SK-N-MC (cell line): Measurements from ENCODE around the gene MROH7.

ENCODE experiments used
- DNase-seq: peaks from one replicate; pipeline ENCODE4 v3.0.0-alpha.2; 2011; ENCODE audit warnings: low read depth, low spot score
- H3K27ac ChIP-seq: fragments of 200-600 bp; sonication (generic); 2 replicates; pipeline ENCODE4 v1.5.1; 2016; ENCODE audit warnings: mixed run types
- H3K36me3 ChIP-seq: fragments of 200-600 bp; sonication (generic); 2 replicates; pipeline ENCODE4 v1.6.1; 2017; ENCODE audit warnings: antibody characterized with exemption, low read length, mixed read lengths; ENCODE audit not compliant: insufficient read depth
- H3K4me3 ChIP-seq: fragments of 200-600 bp; sonication (generic); 2 replicates; pipeline ENCODE4 v1.5.1; 2016
- H3K9ac ChIP-seq: fragments of 200-600 bp; sonication (generic); 2 replicates; pipeline ENCODE4 v1.8.0; 2017; ENCODE audit warnings: mixed run types, mixed read lengths; ENCODE audit not compliant: insufficient read length
- H3K9me3 ChIP-seq: fragments of 200-600 bp; sonication (generic); 2 replicates; pipeline ENCODE4 v1.6.1; 2017; ENCODE audit warnings: low read depth, mild to moderate bottlenecking, antibody characterized with exemption, low read length, moderate library complexity, mixed read lengths
- EZH2 ChIP-seq: fragments of 200-600 bp; sonication (generic); IDR thresholded peaks from one replicate; pipeline ENCODE4 v1.6.1; 2017; ENCODE audit warnings: antibody characterized with exemption
- FOXP2 ChIP-seq: optimal IDR thresholded peaks from 2 replicates; pipeline ENCODE3; 2011; ENCODE audit warnings: mild to moderate bottlenecking, moderate library complexity; ENCODE audit not compliant: insufficient read depth; ENCODE audit errors: extremely low read length, control extremely low read depth
- POLR2AphosphoS5 ChIP-seq: IDR thresholded peaks from 2 replicates; pipeline ENCODE4 v1.6.1; 2012; ENCODE audit warnings: mild to moderate bottlenecking, low read depth, low read length, borderline replicate concordance

Gene MROH7

DNA sequence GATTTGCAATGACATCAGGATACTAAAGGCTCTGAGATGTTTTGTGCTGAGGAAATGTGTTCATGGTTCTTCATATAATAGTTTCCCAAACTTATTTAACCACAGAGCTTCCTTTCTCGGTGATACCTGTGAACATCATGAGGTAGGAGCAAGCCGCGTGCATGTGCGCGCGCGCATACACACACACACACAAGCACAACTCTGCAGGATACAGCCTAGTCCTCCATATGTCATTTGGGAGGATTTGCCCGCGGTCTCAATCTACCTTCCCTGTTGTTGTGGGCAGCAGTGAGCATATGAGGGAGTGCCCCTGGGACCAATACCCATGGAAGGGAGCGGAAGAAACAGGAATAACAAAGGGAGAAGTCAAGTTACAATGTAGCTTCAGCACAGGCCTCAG is 61.9 kb downstream of the MROH7 start:
- H3K27ac ChIP-seq, result no peak overlapping the region
- H3K9me3 ChIP-seq, result no peaks in the 10 kb centered on the region
- no peaks in the 10 kb centered on the region for H3K36me3 ChIP-seq
- H3K9ac ChIP-seq, result no peak overlapping the region
- TF ChIP-seq EZH2, result no peak
- no peak for TF ChIP-seq FOXP2
- TF ChIP-seq POLR2AphosphoS5, result no peak
- no peak overlapping the region for H3K4me3 ChIP-seq
- DNase-seq, result no peak

DNA sequence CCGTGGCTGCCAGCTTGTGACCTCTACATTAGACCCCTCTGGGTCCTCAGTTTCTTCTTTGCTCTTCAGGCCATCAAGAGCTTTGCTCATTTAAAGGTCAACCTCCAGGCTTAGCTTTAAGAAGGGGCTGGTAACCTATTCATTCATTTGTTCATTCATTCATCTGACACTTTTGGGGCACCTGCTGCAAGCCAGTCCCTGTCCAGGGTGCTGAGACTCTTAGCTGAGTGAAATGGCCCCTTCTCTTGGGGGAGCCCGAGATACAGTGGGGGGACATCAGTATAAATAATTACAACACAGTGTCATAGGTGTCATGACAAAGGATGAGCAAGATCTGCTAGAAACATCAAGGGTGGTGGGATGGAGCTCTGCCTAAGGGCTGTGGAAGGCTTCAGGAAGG is 63.6 kb downstream of the MROH7 start:
- Histone ChIP-seq H3K9ac (no peak overlapping the region), H3K27ac (no peak overlapping the region), H3K4me3 (no peak overlapping the region), H3K36me3 (no peaks in the 10 kb centered on the region), H3K9me3 (no peaks in the 10 kb centered on the region)
- TF ChIP-seq POLR2AphosphoS5 (no peak), EZH2 (no peak), FOXP2 (no peak)
- no peak for DNase-seq

DNA sequence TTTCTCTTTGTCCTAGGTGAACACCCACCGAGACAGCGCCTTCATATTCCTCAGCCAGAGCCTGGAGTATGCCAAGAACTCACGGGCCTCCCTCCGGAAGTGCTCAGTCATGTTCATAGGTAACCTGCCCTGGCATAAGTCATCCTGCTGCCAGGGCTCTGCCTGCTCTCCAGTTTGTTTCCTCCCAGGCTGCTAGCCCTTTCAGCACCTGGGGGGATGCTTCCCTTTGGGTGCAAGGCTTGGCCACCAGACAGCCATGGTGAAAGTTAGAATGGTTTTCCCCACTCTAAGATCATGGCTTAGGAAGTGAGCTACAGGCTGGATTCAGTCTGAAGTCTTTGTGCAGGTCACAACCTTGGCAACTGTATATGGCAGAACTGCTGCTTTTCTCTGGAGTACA is 64.8 kb downstream of the MROH7 start:
- H3K9ac ChIP-seq, result no peak overlapping the region
- H3K27ac ChIP-seq, result no peak overlapping the region
- no peak for DNase-seq
- no peak for TF ChIP-seq FOXP2
- TF ChIP-seq EZH2, result no peak
- no peak for TF ChIP-seq POLR2AphosphoS5
- H3K36me3 ChIP-seq, result no peaks in the 10 kb centered on the region
- H3K4me3 ChIP-seq, result no peak overlapping the region
- H3K9me3 ChIP-seq, result no peaks in the 10 kb centered on the region

DNA sequence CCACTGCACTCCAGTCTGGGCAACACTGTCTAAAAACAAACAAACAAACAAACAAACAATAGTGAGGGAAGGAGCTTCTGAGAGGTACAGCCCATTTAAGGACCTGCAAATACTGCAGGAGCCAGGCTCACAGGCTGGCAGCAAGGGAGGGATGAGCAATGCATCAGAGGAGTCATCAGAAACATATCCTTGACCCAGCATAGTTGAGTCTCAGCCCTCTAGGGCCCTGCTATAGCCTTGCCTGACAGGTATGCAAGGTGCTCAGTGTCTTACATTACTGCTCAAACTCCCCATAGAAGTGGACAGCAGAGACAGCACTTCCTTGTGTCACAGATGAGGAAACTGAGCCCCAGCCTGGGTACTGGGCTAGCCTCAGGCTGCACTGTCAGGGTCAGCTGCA is 66.8 kb downstream of the MROH7 start:
- Histone ChIP-seq H3K9ac (no peak overlapping the region), H3K27ac (no peak overlapping the region), H3K9me3 (no peaks in the 10 kb centered on the region), H3K4me3 (no peak overlapping the region), H3K36me3 (no peaks in the 10 kb centered on the region)
- TF ChIP-seq POLR2AphosphoS5 (no peak), EZH2 (no peak), FOXP2 (no peak)
- no peak for DNase-seq

DNA sequence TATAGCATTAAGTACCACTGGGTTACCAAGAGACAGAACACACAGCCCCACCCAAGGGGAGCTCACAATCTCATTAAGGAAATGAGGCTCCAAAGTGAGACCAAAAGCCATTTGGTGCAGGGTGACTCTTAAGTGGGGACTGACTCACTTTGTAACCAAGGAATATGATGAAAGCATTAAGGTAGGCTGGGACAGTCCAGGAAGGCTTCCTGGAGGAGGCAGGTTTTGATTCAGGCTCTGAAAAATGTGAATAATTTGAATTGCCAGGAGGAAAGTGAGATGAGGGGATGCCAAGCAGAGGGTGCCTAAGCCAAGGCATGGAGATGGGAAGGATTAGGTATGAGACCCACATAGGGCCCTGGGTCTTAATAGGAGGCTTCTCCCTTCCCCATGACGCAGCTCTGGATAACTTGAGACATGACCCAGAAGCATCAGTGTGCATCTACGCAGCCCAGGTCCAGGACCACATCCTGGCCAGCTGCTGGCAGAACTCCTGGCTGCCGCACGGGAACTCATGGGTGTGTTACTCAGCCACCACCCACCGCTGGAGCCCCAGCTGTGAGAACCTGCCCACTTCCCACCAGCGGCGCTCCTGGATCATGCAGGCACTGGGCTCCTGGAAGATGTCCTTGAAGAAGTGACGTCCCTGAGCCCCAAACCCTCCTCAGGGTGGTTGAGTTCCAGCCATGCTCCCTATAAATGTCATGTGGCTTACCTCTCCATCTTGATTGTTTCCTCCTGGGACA is 68.1 kb downstream of the MROH7 start:
- H3K9ac ChIP-seq, result no peak overlapping the region
- H3K4me3 ChIP-seq, result no peak overlapping the region
- no peaks in the 10 kb centered on the region for H3K36me3 ChIP-seq
- DNase-seq, result no peak
- H3K27ac ChIP-seq, result no peak overlapping the region
- H3K9me3 ChIP-seq, result no peaks in the 10 kb centered on the region
- TF ChIP-seq POLR2AphosphoS5, result no peak

DNA sequence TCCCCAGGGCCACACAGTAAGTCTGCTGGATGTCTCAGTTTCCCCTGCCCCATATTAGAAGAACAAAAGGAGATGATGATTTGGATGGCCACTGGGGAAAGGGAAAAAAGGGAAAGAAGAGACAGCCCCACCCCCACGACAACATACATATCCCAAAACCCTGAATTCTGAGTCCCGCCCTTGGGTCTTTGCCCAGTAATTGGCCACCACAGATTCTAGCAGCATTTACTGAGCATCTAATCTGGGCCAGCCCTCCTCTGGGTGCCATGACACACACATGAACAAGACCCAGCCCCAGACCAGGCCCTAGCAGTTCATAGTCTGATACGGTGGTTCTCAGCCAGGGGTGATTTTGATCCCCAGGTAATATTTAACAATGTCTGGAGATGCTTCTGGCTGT is 68.8 kb downstream of the MROH7 start:
- H3K9me3 ChIP-seq, result no peaks in the 10 kb centered on the region

DNA sequence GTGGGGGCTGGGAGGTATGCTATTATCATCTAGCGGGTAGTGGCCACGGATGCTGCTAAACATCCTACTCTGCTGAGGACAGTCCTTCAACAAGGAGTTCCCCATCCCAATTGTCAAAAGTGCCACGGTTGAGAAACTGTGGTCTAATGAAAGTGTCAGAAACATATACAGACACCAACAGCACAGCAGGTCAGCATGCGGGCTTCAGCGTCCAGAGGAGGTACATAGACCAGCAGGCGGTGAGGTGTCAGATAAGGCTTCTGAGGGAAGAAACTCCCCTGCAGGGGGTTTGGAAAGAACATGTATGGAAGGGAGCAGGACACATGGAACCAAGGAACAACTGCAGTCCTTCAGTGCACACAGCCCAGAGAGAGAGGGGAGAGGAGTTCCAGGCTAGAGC is 69.3 kb downstream of the MROH7 start:
- no peak overlapping the region for H3K27ac ChIP-seq
- H3K9ac ChIP-seq, result no peak overlapping the region
- TF ChIP-seq EZH2 (no peak), POLR2AphosphoS5 (no peak), FOXP2 (no peak)
- H3K4me3 ChIP-seq, result no peak overlapping the region
- H3K9me3 ChIP-seq, result no peaks in the 10 kb centered on the region
- H3K36me3 ChIP-seq, result no peaks in the 10 kb centered on the region
- DNase-seq, result no peak

More for the DNA sequence above, 68.8 kb downstream of the MROH7 start:
- Histone ChIP-seq H3K27ac (no peak overlapping the region), H3K9ac (no peak overlapping the region), H3K36me3 (no peaks in the 10 kb centered on the region), H3K4me3 (no peak overlapping the region)
- DNase-seq, result no peak
- TF ChIP-seq EZH2 (no peak), FOXP2 (no peak), POLR2AphosphoS5 (no peak)

DNA sequence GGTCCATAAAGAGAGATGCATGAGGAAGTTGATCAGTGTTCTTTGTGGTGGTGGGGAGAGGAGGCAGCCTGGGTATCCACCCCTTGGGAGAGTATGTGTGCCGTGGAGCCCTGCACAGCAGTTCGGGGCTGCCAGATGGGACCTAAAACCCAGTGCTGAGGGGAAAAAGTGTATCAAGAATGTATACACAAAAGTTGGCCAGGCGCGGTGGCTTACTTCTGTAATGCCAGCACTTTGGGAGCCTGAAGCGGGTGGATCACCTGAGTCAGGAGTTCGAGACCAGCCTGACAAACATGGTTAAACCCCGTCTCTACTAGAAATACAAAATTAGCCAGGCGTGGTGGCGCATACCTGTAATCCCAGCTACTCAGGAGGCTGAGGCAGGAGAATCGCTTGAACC is 70.0 kb downstream of the MROH7 start:
- no peak for DNase-seq
- no peak overlapping the region for H3K9ac ChIP-seq
- H3K9me3 ChIP-seq, result no peaks in the 10 kb centered on the region
- TF ChIP-seq FOXP2, result no peak
- no peak for TF ChIP-seq POLR2AphosphoS5
- no peak for TF ChIP-seq EZH2
- no peak overlapping the region for H3K4me3 ChIP-seq
- no peak overlapping the region for H3K27ac ChIP-seq
- no peaks in the 10 kb centered on the region for H3K36me3 ChIP-seq
